ACC112 (cell line): ENCODE data around the gene SLC13A1.
A peak's percentile ranks its signal among the peaks of the same experiment; 100 is the strongest.

Experiments used
- H2AFZ ChIP-seq: fragments of 200-600 bp; sonication (generic); one replicate; pipeline ENCODE4 v1.6.0; 2017; ENCODE audit warnings: antibody characterized with exemption, low read length; ENCODE audit not compliant: unreplicated experiment
- H3K27ac ChIP-seq: fragments of 200-600 bp; sonication (generic); 2 replicates; pipeline ENCODE4 v1.5.1; 2014; ENCODE audit warnings: low read depth, mild to moderate bottlenecking, antibody characterized with exemption, low read length, moderate library complexity
- H3K27me3 ChIP-seq: fragments of 200-600 bp; sonication (generic); 2 replicates; pipeline ENCODE4 v1.6.1; 2014; ENCODE audit warnings: mild to moderate bottlenecking, antibody characterized with exemption, low read length, moderate library complexity, mixed read lengths; ENCODE audit not compliant: insufficient read depth
- H3K36me3 ChIP-seq: fragments of 200-600 bp; sonication (generic); 2 replicates; pipeline ENCODE4 v1.6.1; 2016; ENCODE audit warnings: mild to moderate bottlenecking, antibody characterized with exemption, low read length, moderate library complexity, mixed read lengths; ENCODE audit not compliant: insufficient read depth
- H3K4me1 ChIP-seq: fragments of 200-600 bp; sonication (generic); one replicate; pipeline ENCODE4 v1.6.1; 2016; ENCODE audit warnings: low read length, mixed read lengths; ENCODE audit not compliant: insufficient read depth, unreplicated experiment, control insufficient read depth
- H3K4me3 ChIP-seq: fragments of 200-600 bp; sonication (generic); 2 replicates; pipeline ENCODE4 v1.5.1; 2014; ENCODE audit warnings: mild to moderate bottlenecking, low read depth, low read length
- H3K79me2 ChIP-seq: fragments of 200-600 bp; sonication (generic); one replicate; pipeline ENCODE4 v1.6.0; 2016; ENCODE audit warnings: low read length; ENCODE audit not compliant: control insufficient read depth, unreplicated experiment, insufficient read depth

The SLC13A1 gene

DNA sequence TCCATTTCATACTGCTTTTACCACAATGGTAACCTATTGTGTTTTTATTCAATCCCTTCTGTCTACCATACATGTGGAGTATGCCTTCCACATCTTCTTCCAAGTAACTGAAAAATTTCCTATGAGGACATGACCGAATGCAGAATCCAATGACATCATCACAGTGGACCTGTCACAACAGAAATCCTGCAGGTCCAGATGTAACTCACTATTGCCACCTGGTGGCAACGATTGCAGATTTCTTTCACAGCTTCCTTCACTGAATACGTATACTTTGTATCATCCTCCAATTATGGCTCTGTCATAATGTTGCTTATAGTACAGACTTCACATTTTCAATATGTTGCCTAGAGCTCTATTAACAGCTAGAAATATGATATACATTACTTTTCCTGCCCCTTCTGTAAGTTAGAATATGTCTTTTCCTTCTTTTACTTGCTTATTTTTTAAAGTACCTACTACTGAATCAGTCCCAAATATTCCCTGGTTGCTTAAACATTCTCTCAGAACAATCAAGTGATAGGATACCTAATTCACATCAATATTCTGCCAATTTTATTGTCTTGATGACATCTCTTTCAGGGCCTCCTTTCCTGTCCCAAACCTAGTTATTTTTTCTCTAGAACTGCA, 45.4 kb downstream of the SLC13A1 start:
- Histone ChIP-seq H3K4me1 (no peaks in the 10 kb centered on the region), H3K27ac (no peak overlapping the region), H3K79me2 (no peaks in the 10 kb centered on the region)

DNA sequence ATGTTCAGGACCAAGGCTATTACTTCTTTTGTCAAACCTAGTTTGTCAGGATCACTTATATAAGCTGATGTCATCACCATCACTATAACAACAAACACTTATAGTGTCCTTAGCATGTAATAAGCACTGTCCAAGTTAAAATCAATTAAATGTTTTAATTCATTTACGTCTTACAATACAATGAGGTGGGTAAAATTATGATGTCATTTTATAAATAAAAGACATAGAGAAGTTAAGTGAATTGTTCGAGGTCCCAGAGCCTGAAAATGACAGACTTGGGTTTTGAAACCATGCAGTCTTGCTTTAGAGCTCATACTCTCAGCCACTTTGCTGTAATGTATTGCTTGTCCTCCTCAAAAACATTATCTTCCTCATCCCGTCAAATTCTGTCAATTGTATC, 48.3 kb downstream of the SLC13A1 start:
- H3K4me3 ChIP-seq, result no peak overlapping the region
- H2AFZ ChIP-seq, result no peak overlapping the region
- no peaks in the 10 kb centered on the region for H3K79me2 ChIP-seq
- H3K4me1 ChIP-seq, result no peaks in the 10 kb centered on the region
- no peak overlapping the region for H3K27ac ChIP-seq
- H3K36me3 ChIP-seq, result no peaks in the 10 kb centered on the region
- H3K27me3 ChIP-seq, result no peaks in the 10 kb centered on the region

More for the DNA sequence above, 45.4 kb downstream of the SLC13A1 start:
- Histone ChIP-seq H2AFZ (peak overlapping the region; percentile 10), H3K4me3 (no peak overlapping the region), H3K27me3 (no peaks in the 10 kb centered on the region), H3K36me3 (no peaks in the 10 kb centered on the region)

DNA sequence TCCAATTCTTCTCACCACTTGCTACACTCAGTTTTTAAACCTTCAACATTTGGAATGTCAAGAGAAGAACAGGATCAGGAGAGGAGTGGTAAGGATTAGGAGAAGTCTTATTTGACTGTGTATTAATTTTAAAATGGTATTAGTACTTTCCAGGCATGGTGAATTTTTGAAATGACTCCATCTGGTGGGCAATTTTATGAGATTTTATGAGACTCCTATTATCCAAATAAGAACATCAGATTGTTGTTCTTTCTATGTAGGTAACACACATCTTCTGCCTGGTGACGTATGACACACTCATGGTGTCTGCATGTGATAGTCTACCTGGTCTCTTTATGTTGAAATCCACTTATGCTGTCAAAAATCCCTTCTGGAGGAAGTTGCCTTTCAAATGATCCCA, 51.0 kb downstream of the SLC13A1 start:
- no peak overlapping the region for H3K27ac ChIP-seq
- H3K27me3 ChIP-seq, result no peaks in the 10 kb centered on the region
- no peak overlapping the region for H3K4me3 ChIP-seq
- H3K4me1 ChIP-seq, result no peaks in the 10 kb centered on the region
- no peaks in the 10 kb centered on the region for H3K79me2 ChIP-seq
- no peaks in the 10 kb centered on the region for H3K36me3 ChIP-seq
- H2AFZ ChIP-seq, result no peak overlapping the region

DNA sequence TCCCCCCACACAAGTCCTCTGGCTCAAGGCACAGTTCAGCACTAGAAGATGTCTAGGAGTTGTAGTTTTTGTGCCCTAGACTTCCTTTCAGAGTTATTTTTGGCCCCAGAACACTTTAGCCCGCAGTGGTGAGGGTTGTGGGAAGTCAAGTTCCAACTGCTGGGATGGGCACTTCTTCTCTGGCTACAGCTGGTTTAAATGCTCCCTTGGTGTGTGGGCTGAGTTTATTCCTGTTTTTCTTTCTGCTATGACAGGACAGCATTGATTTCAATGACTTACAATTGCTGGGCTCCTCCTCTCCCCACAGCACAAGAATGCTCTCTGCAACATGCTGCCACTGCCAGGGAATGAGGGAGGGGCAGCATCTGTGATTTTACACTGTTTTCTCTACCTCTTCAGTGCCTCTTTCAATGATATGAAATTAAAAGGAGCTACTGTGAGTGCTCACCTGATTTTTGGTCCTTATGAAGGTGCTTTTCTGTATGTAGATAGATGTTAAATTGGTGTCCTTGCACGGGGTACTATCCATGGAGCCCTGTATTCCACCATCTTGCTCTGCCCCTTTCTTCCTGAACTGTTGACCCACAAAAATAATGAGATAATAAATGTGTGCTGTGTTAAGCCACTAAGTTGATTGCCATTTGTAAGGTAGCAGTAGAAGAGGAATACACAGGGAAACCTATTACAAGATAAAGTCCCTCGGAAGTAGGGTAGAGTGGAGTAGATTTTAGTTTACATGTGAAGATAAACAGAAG, 56.3 kb downstream of the SLC13A1 start:
- Histone ChIP-seq H2AFZ (no peak overlapping the region), H3K79me2 (no peaks in the 10 kb centered on the region), H3K4me1 (no peaks in the 10 kb centered on the region), H3K27ac (no peak overlapping the region), H3K27me3 (no peaks in the 10 kb centered on the region), H3K4me3 (no peak overlapping the region), H3K36me3 (no peaks in the 10 kb centered on the region)

DNA sequence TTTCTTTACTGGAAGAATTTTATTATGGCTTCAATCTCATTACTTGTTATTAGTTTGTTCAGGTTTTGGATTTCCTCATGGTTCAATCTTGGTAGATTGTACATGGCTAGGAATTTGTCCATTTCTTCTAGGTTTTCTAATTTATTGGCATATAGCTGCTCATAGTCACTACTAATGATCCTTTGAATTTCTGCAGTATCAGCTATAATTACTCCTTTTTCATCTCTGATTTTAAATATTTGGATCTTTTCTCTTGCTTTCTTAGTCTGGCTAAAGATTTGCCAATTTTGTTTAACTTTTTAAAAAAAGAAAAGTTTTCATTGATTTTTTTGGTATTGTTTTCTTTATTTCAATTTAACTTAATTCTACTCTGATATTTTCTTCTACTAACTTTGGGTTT, 59.2 kb downstream of the SLC13A1 start:
- H3K36me3 ChIP-seq, result no peaks in the 10 kb centered on the region
- H2AFZ ChIP-seq, result no peak overlapping the region
- H3K27me3 ChIP-seq, result no peaks in the 10 kb centered on the region
- no peaks in the 10 kb centered on the region for H3K79me2 ChIP-seq
- H3K4me1 ChIP-seq, result no peaks in the 10 kb centered on the region
- H3K4me3 ChIP-seq, result no peak overlapping the region
- no peak overlapping the region for H3K27ac ChIP-seq

DNA sequence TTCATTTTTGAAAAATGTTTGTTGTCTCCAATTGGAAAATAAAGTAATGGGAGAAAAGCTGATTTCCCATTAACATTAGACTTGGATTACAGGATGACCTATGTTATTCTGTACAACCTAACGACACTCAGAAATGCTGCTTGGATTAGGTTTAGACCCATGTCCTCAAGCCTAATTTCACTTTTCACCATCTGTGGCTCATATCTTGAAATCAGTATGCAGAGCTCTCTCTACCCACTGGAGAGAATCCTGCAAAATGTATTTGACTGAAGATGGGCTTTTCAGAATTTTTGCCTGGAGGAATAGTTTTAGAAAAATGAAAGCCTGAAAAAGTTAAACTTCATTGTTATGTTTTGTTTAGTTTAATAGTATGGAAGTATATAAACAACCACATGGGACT, 63.8 kb downstream of the SLC13A1 start:
- Histone ChIP-seq H3K27me3 (no peaks in the 10 kb centered on the region), H3K79me2 (no peaks in the 10 kb centered on the region), H3K36me3 (no peaks in the 10 kb centered on the region), H2AFZ (no peak overlapping the region), H3K4me3 (no peak overlapping the region), H3K4me1 (no peaks in the 10 kb centered on the region), H3K27ac (no peak overlapping the region)

DNA sequence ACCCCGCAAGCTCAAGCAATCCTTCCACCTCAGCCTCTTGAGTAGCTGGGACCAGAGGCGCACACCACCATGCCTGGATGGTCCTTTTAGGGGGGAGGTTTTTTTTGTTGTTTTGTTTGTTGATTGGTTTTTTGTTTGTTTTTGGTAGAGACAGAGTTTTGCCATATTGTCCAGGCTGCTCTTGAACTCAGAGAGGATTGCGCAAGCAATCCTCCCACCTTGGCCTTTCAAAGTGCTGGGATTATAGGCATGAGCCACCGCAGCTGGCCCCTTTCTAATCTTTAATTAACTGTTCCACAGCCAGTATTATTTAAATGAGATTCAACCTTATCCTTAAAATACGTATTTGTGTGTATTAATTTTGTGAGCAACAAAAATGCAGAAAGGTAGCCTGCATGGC, 65.8 kb downstream of the SLC13A1 start:
- no peaks in the 10 kb centered on the region for H3K79me2 ChIP-seq
- no peaks in the 10 kb centered on the region for H3K4me1 ChIP-seq
- H3K36me3 ChIP-seq, result no peaks in the 10 kb centered on the region
- no peak overlapping the region for H2AFZ ChIP-seq
- H3K27me3 ChIP-seq, result no peaks in the 10 kb centered on the region
- H3K4me3 ChIP-seq, result no peak overlapping the region
- no peak overlapping the region for H3K27ac ChIP-seq

DNA sequence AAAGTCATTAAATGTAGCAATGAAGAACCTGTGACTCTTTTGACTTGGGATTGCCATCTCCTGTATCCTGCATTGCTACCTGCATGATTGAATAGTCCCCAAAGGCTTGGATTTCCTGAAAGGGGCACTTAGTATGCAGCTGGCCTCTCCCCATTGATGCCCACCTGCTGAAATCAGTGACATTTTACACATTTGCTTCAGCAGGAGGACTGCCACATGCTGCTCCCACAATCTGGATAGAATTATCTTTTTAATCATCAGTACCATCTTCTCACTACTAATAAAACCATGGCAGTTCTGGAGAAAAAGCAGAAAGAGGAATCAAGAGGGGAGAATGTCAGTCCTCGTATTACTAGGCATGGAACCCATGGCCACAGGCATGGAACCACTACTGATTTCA, 67.8 kb downstream of the SLC13A1 start:
- Histone ChIP-seq H3K36me3 (no peaks in the 10 kb centered on the region), H2AFZ (no peak overlapping the region), H3K4me1 (no peaks in the 10 kb centered on the region), H3K27me3 (no peaks in the 10 kb centered on the region), H3K79me2 (no peaks in the 10 kb centered on the region), H3K4me3 (no peak overlapping the region), H3K27ac (no peak overlapping the region)

DNA sequence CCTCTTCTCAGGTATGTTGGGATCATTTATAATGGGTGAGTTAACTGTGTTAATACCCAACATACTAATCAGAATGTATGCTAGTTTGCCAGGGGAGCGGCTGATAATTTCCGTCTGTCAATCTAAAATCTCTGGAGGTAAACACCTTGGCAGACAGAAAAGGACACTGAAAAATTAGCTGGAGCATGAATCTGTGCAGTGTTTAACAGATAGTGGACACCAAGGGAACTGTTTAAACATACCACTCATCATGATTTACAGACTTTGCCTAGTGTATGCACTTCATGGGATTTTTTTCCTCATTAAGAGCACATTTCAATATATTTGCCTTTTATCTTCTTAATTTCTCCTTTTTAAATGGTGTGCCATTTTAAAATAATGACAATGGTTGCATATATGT, 68.2 kb downstream of the SLC13A1 start:
- H3K27ac ChIP-seq, result no peak overlapping the region
- H3K4me3 ChIP-seq, result no peak overlapping the region
- H2AFZ ChIP-seq, result no peak overlapping the region
- H3K79me2 ChIP-seq, result no peaks in the 10 kb centered on the region
- H3K36me3 ChIP-seq, result no peaks in the 10 kb centered on the region
- H3K4me1 ChIP-seq, result no peaks in the 10 kb centered on the region
- no peaks in the 10 kb centered on the region for H3K27me3 ChIP-seq

DNA sequence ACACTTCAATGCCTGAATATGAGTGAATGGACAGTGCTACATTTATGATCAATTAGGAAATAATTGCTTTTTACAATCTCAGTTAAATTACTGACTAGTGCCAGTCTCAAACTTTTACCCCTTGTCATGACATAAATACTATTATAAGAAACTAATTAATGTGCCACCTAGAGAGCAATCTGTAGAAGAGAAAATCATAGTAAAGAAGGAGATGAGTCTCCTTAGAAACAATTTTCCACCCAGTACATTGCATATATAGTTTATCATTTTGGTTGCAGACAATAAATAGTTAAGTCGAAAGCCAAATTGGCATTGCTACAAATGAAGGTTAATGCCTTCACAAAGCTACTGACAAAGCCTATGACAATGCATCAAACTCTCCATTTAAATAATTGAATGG, 68.6 kb downstream of the SLC13A1 start:
- H3K27ac ChIP-seq, result no peak overlapping the region
- no peak overlapping the region for H2AFZ ChIP-seq
- H3K79me2 ChIP-seq, result no peaks in the 10 kb centered on the region
- no peak overlapping the region for H3K4me3 ChIP-seq
- H3K36me3 ChIP-seq, result no peaks in the 10 kb centered on the region
- H3K4me1 ChIP-seq, result no peaks in the 10 kb centered on the region
- no peaks in the 10 kb centered on the region for H3K27me3 ChIP-seq

DNA sequence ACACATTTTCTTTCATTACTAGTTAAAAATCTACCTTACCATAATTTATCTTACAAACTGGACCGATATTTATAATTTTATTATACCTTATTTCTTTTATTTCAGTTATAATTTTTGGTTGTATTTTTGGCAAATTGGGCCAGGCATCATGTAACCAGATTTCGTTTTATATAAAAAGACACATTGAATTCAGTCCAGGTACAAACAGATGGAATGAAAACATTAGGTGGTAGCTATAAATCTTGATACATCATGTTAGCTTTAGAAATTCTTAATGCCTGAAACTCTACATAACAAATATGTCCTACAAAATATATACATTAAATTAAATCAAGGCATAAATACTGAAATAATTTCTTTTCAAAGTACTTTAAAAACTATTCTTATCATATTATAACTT, 73.1 kb downstream of the SLC13A1 start:
- Histone ChIP-seq H2AFZ (no peak overlapping the region), H3K27me3 (no peaks in the 10 kb centered on the region), H3K36me3 (no peaks in the 10 kb centered on the region), H3K4me3 (no peak overlapping the region), H3K27ac (no peak overlapping the region), H3K79me2 (no peaks in the 10 kb centered on the region), H3K4me1 (no peaks in the 10 kb centered on the region)
